RWPE2 (cell line): ENCODE measurements around the gene NECAB3.

Experiments
- ATAC-seq: fragments of 200-7000 bp; cut with Tn5 transposase; 3 replicates; pipeline ENCODE4 v1.9.1; 2021; ENCODE audit warnings: low read depth
- DNase-seq: peaks from one replicate; pipeline ENCODE4 v3.0.0-alpha.2; 2020; ENCODE audit warnings: low spot score
- H3K27ac ChIP-seq: fragments of 450-650 bp; 2 replicates; pipeline ENCODE4 v1.5.1; 2017; ENCODE audit warnings: mild to moderate bottlenecking; ENCODE audit not compliant: poor library complexity, severe bottlenecking
- H3K27me3 ChIP-seq: fragments of 250-450 bp; sonication (Bioruptor Pico); 2 replicates; pipeline ENCODE4 v1.5.1; 2021; ENCODE audit warnings: mild to moderate bottlenecking, moderate library complexity; ENCODE audit not compliant: insufficient read depth, poor library complexity, severe bottlenecking
- H3K36me3 ChIP-seq: fragments of 250-450 bp; sonication (Bioruptor Pico); 2 replicates; pipeline ENCODE4 v1.5.1; 2020; ENCODE audit warnings: low read depth, mild to moderate bottlenecking, moderate library complexity
- H3K4me1 ChIP-seq: fragments of 250-450 bp; sonication (Bioruptor Pico); 2 replicates; pipeline ENCODE4 v1.5.1; 2021; ENCODE audit warnings: mild to moderate bottlenecking, moderate library complexity; ENCODE audit not compliant: insufficient read depth, poor library complexity, severe bottlenecking
- H3K4me3 ChIP-seq: fragments of 250-450 bp; sonication (Bioruptor Pico); 2 replicates; pipeline ENCODE4 v1.5.1; 2021; ENCODE audit warnings: mild to moderate bottlenecking, moderate library complexity; ENCODE audit not compliant: severe bottlenecking
- H3K9me3 ChIP-seq: fragments of 250-450 bp; sonication (Bioruptor Pico); 2 replicates; pipeline ENCODE4 v1.5.1; 2021; ENCODE audit warnings: mild to moderate bottlenecking, moderate library complexity; ENCODE audit not compliant: severe bottlenecking
- CTCF ChIP-seq: fragments of 450-650 bp; IDR thresholded peaks from one replicate; pipeline ENCODE4 v1.5.1; 2017; ENCODE audit warnings: mild to moderate bottlenecking, moderate library complexity; ENCODE audit not compliant: poor library complexity, severe bottlenecking

The NECAB3 gene

DNA sequence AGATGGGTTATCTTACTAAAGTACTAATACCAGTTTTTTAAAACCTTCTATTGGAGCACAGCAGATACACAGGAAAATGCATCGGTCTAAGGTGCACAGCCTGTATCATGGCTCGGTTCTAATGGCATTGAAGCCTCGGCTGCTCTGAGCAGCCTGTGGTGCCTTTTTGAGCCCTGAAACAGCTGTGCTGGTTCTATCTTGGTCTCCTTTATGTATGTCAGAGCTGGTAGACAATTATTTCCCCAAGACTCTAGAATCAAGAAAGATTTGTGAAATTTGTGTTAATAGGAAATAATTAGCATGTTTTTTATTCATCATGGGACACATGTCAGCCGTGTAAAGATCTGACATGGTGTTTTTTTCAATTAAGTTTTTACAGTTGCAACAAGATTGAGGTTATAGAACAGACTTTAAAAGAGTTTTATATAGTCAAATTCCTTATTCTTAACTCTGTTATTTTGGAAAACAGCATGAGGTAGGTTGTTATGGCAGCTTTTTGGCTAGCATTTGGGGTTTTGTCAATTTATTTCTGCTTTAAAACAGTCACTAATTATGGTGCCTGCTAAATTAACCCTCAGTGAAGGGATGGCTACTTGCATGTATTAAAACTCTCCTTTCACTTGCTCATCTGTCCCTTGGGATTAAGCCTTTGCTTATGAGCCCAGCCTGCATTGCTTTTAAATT, 52.4 kb downstream of the NECAB3 start:
- Histone ChIP-seq H3K27me3 (no peaks in the 10 kb centered on the region), H3K4me1 (no peaks in the 10 kb centered on the region), H3K4me3 (no peak overlapping the region), H3K9me3 (no peaks in the 10 kb centered on the region), H3K27ac (no peak overlapping the region), H3K36me3 (peaks cover 45% of the 10 kb centered on the region)
- no peak for TF ChIP-seq CTCF
- DNase-seq (no peak), ATAC-seq (no peak)

GRCh38 chr20:33612001-33612400, 62.2 kb downstream of the NECAB3 start:
- Histone ChIP-seq H3K9me3 (no peaks in the 10 kb centered on the region), H3K27ac (no peak overlapping the region), H3K4me1 (no peaks in the 10 kb centered on the region), H3K36me3 (peaks cover 69% of the 10 kb centered on the region), H3K27me3 (no peaks in the 10 kb centered on the region), H3K4me3 (no peak overlapping the region)
- ATAC-seq = no peak
- no peak for TF ChIP-seq CTCF
- DNase-seq = no peak

- DNase-seq (no peak), ATAC-seq (no peak)
- Histone ChIP-seq H3K9me3 (no peaks in the 10 kb centered on the region), H3K27me3 (no peaks in the 10 kb centered on the region), H3K36me3 (peaks cover 70% of the 10 kb centered on the region), H3K4me3 (no peak overlapping the region), H3K27ac (no peak overlapping the region), H3K4me1 (no peaks in the 10 kb centered on the region)
- no peak for TF ChIP-seq CTCF
These were observed 63.1 kb downstream of the NECAB3 start for GRCh38 chr20:33611106-33611505.

- Histone ChIP-seq H3K36me3 (peaks cover 57% of the 10 kb centered on the region), H3K4me1 (no peaks in the 10 kb centered on the region), H3K27me3 (no peaks in the 10 kb centered on the region), H3K4me3 (no peak overlapping the region), H3K9me3 (no peaks in the 10 kb centered on the region), H3K27ac (no peak overlapping the region)
- DNase-seq (no peak), ATAC-seq (no peak)
- TF ChIP-seq CTCF = no peak
These were observed 64.7 kb downstream of the NECAB3 start for GRCh38 chr20:33609504-33609903.
